ENCODE results near the gene KHK.

The KHK gene

GRCh38 chr2:27049422-27050280 lies 36.9 kb upstream of the KHK start:
- Histone ChIP-seq H3K4me1 (ENCODE audit: control insufficient read depth, low read length) (peaks cover 16% of the 10 kb centered on the region), H3K4me2 (ENCODE audit: low read length) (peak overlapping the region; percentile 93), H3K27me3 (ENCODE audit: control insufficient read depth, low read length) (no peaks in the 10 kb centered on the region), H3K4me3 (ENCODE audit: low read length) (peak overlapping the region; percentile 85), H3K36me3 (ENCODE audit: control insufficient read depth, low read length) (peaks cover 8% of the 10 kb centered on the region), H3K27ac (ENCODE audit: low read depth, low read length) (peak overlapping the region; percentile 81), H3K79me2 (ENCODE audit: control insufficient read depth, low read length) (peaks cover 4% of the 10 kb centered on the region), H3K9me3 (ENCODE audit: control insufficient read depth, insufficient read depth, low read length) (no peaks in the 10 kb centered on the region), H3F3A (ENCODE audit: control insufficient read depth, insufficient read depth) (peaks cover 12% of the 10 kb centered on the region), H4K20me1 (ENCODE audit: control insufficient read depth, insufficient read depth, low read depth, low read length) (no peaks in the 10 kb centered on the region), H3K9me2 (replicated peaks; ENCODE audit: control insufficient read depth, low read length) (no peaks in the 10 kb centered on the region)
- TF ChIP-seq EZH2phosphoT487 (IDR thresholded peaks at IDR 0.05; ENCODE audit: borderline replicate concordance, low read length), result no peak
- TF ChIP-seq, protein P1, sequence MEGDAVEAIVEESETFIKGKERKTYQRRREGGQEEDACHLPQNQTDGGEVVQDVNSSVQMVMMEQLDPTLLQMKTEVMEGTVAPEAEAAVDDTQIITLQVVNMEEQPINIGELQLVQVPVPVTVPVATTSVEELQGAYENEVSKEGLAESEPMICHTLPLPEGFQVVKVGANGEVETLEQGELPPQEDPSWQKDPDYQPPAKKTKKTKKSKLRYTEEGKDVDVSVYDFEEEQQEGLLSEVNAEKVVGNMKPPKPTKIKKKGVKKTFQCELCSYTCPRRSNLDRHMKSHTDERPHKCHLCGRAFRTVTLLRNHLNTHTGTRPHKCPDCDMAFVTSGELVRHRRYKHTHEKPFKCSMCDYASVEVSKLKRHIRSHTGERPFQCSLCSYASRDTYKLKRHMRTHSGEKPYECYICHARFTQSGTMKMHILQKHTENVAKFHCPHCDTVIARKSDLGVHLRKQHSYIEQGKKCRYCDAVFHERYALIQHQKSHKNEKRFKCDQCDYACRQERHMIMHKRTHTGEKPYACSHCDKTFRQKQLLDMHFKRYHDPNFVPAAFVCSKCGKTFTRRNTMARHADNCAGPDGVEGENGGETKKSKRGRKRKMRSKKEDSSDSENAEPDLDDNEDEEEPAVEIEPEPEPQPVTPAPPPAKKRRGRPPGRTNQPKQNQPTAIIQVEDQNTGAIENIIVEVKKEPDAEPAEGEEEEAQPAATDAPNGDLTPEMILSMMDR (IDR thresholded peaks at IDR 0.05; ENCODE audit: low read depth, low read length, poor library complexity, severe bottlenecking), result no peak

- no peaks in the 10 kb centered on the region for H3K27me3 ChIP-seq (ENCODE audit: control insufficient read depth, low read length)
- no peaks in the 10 kb centered on the region for H3K9me2 ChIP-seq (replicated peaks; ENCODE audit: control insufficient read depth, low read length)
- H3K4me3 ChIP-seq (ENCODE audit: low read length), result peak overlapping the region; percentile 85
- no peaks in the 10 kb centered on the region for H4K20me1 ChIP-seq (ENCODE audit: control insufficient read depth, insufficient read depth, low read depth, low read length)
- TF ChIP-seq, protein P1 (IDR thresholded peaks at IDR 0.05; ENCODE audit: low read depth, low read length, poor library complexity, severe bottlenecking), result no peak
- TF ChIP-seq EZH2phosphoT487 (IDR thresholded peaks at IDR 0.05; ENCODE audit: borderline replicate concordance, low read length), result no peak
- H3K36me3 ChIP-seq (ENCODE audit: control insufficient read depth, low read length), result peaks cover 16% of the 10 kb centered on the region
- peaks cover 16% of the 10 kb centered on the region for H3K4me1 ChIP-seq (ENCODE audit: control insufficient read depth, low read length)
- peaks cover 9% of the 10 kb centered on the region for H3F3A ChIP-seq (ENCODE audit: control insufficient read depth, insufficient read depth)
- peak overlapping the region; percentile 81 for H3K27ac ChIP-seq (ENCODE audit: low read depth, low read length)
- peak overlapping the region; percentile 93 for H3K4me2 ChIP-seq (ENCODE audit: low read length)
- peaks cover 4% of the 10 kb centered on the region for H3K79me2 ChIP-seq (ENCODE audit: control insufficient read depth, low read length)
- no peaks in the 10 kb centered on the region for H3K9me3 ChIP-seq (ENCODE audit: control insufficient read depth, insufficient read depth, low read length)
These were observed 36.1 kb upstream of the KHK start for GRCh38 chr2:27050281-27050995.

DNA sequence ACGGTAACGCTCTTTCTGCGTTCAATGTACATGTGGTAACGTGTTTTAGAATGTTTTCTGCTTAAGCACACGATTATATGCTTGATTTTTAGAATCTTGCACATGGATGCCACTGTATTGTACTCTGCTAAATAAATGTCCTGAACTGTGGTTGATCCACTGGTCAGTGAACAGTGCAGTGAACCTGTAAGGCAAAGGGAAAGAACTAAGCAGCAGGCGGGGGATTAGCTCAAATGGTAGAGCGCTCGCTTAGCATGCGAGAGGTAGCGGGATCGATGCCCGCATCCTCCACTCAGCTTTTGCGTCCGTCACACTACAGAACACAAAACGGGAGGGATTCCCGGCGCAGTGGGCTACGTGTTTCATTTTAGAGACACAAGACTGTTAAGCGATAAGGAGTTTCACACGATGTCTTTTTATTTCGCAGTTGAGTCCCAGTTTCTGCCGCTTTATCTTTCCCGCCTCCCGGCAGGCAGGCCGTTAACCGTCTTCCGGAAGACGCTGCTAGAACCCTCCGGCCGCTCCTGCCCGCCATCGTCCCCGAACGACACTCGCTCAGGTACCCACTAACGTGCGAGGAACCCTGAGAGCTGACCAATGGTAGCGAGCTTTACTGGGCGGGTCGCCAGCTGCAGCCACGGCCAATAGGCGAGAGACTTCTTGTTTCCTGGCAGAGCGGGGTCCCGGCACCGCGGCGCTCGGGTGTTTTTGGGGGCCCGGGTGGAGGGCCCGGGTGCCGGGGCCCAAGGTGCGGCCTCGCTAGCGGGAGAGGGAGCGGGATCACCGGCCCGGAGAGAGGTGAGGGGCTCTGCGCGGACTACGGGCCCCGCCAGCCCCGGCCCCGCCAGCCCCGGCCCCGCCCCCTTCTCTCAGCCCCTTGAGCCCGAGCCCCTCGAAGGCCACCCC lies 35.3 kb upstream of the KHK start, which contains the start of gene AGBL5:
Gene AGBL5 (plus strand): TSS at position 673 of the 906 bp plus-strand sequence. CDS start 1,291 bp downstream, outside the sequence.
- Histone ChIP-seq H3K79me2 (ENCODE audit: control insufficient read depth, low read length) (peaks cover 4% of the 10 kb centered on the region), H3K9me2 (replicated peaks; ENCODE audit: control insufficient read depth, low read length) (no peaks in the 10 kb centered on the region), H3K27me3 (ENCODE audit: control insufficient read depth, low read length) (no peaks in the 10 kb centered on the region), H3K4me1 (ENCODE audit: control insufficient read depth, low read length) (peaks cover 16% of the 10 kb centered on the region), H3F3A (ENCODE audit: control insufficient read depth, insufficient read depth) (peaks cover 8% of the 10 kb centered on the region), H3K4me3 (ENCODE audit: low read length) (peak within 1 kb of the TSS; percentile 85), H3K9me3 (ENCODE audit: control insufficient read depth, insufficient read depth, low read length) (no peaks in the 10 kb centered on the region), H4K20me1 (ENCODE audit: control insufficient read depth, insufficient read depth, low read depth, low read length) (no peaks in the 10 kb centered on the region), H3K4me2 (ENCODE audit: low read length) (peak within 1 kb of the TSS; percentile 93), H3K36me3 (ENCODE audit: control insufficient read depth, low read length) (peaks cover 24% of the 10 kb centered on the region), H3K27ac (ENCODE audit: low read depth, low read length) (peak within 1 kb of the TSS; percentile 81)
- TF ChIP-seq EZH2phosphoT487 (IDR thresholded peaks at IDR 0.05; ENCODE audit: borderline replicate concordance, low read length), result no peak
- TF ChIP-seq, protein P1 (IDR thresholded peaks at IDR 0.05; ENCODE audit: low read depth, low read length, poor library complexity, severe bottlenecking), result no peak

All from DOHH2 (cell line).